ENCODE results near the gene BHMT. TPM values are rescaled to one million over a fixed set of nuclear protein-coding genes. Genes with fewer than 3 reads are reported as not detected.
"Not testable (repeated sequence)": the region's sequence is repeated elsewhere in the genome, so short reads cannot be mapped to it uniquely, and the experiment has no call there.

The BHMT gene
- total RNA-seq, 1 donor from 2014 or later: not detected

- TF ChIP-seq POLR2AphosphoS5 (IDR thresholded peaks at IDR 0.05; ENCODE audit: insufficient read depth in 1 of 2, low read depth in 1 of 2) (no peak), CTCF (IDR thresholded peaks at IDR 0.05) (no peak), POLR2A (IDR thresholded peaks at IDR 0.05) (no peak)
- intact Hi-C loops (cut with DNase I): no loop called here
- no peak overlapping the region for H3K27ac ChIP-seq
These were observed 59.1 kb downstream of the BHMT start for GRCh38 chr5:79170661-79171060.

DNA sequence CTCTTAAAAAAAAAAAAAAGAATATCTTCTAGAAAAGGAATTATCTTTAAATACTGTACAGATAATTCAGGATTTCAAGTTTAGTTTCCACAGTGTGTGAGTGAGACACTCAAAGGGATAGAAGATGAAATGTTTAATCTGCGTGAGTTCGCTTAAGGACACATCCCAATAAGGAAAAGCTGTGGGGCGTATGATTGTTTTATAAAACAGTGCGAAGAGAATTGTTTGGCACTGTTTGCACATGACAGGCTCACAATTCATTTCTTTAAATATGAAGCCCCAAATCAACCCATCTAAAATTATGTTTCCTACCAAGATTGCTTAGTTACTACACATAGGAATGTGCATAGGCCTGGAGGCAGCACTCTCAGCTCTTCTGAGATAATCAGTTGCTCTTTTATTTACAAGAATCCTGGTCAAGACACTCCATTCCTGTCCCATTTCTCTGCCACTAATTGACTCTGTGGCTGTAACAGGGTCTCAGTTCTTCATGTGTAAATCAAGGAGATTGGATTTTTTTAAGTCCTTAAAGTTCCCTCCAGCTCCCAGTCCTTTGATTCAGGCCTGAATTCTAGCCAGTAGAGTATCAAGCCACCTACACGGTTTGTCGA, 60.1 kb downstream of the BHMT start:
- TF ChIP-seq POLR2AphosphoS5 (IDR thresholded peaks at IDR 0.05; ENCODE audit: insufficient read depth in 1 of 2, low read depth in 1 of 2): no peak
- no peak for TF ChIP-seq CTCF (IDR thresholded peaks at IDR 0.05)
- no peak for TF ChIP-seq POLR2A (IDR thresholded peaks at IDR 0.05)
- Histone ChIP-seq H3K9me3 (no peaks in the 10 kb centered on the region), H3K27ac (no peak overlapping the region), H3K4me1 (no peaks in the 10 kb centered on the region), H3K36me3 (no peaks in the 10 kb centered on the region), H3K4me3 (no peak overlapping the region), H3K27me3 (no peaks in the 10 kb centered on the region)
- intact Hi-C loops (cut with DNase I): no loop called here
- no peak for DNase-seq (ENCODE audit: extremely low spot score in 2 of 2)

More at GRCh38 chr5:79170661-79171060, 59.1 kb downstream of the BHMT start:
- no peaks in the 10 kb centered on the region for H3K9me3 ChIP-seq
- H3K27me3 ChIP-seq: no peaks in the 10 kb centered on the region
- H3K4me1 ChIP-seq: no peaks in the 10 kb centered on the region
- H3K4me3 ChIP-seq: no peak overlapping the region
- no peak for DNase-seq (ENCODE audit: extremely low spot score in 2 of 2)
- H3K36me3 ChIP-seq: no peaks in the 10 kb centered on the region

DNA sequence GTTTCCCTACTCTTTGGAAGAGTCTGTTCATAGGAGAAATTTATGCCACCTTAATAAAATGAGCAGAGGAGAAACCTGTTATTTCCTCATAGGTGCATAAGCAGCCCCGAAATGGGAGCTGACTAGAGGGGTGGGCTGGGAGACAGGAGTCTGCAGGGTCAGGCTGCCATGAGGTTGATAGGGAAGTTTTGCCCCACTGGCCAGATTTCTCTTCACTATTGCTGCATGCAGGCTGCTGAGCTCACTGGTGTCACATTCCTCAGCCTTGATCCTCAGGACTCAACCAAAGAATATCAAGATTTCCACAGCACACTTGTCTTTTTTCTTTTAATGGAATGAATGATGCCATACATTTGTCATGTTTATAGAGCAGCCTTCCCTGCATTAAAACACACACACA, 60.7 kb downstream of the BHMT start:
- no peaks in the 10 kb centered on the region for H3K36me3 ChIP-seq
- intact Hi-C loops (cut with DNase I): no loop called here
- H3K4me1 ChIP-seq: no peaks in the 10 kb centered on the region
- H3K27me3 ChIP-seq: no peaks in the 10 kb centered on the region
- H3K27ac ChIP-seq: no peak overlapping the region
- TF ChIP-seq POLR2AphosphoS5 (IDR thresholded peaks at IDR 0.05; ENCODE audit: insufficient read depth in 1 of 2, low read depth in 1 of 2) (no peak), CTCF (IDR thresholded peaks at IDR 0.05) (no peak), POLR2A (IDR thresholded peaks at IDR 0.05) (no peak)
- no peak overlapping the region for H3K4me3 ChIP-seq
- no peaks in the 10 kb centered on the region for H3K9me3 ChIP-seq
- no peak for DNase-seq (ENCODE audit: extremely low spot score in 2 of 2)

- no peaks in the 10 kb centered on the region for H3K9me3 ChIP-seq
- intact Hi-C loops (cut with DNase I): no loop called here
- H3K4me3 ChIP-seq: no peak overlapping the region
- H3K27me3 ChIP-seq: no peaks in the 10 kb centered on the region
- no peak overlapping the region for H3K27ac ChIP-seq
- TF ChIP-seq POLR2AphosphoS5 (IDR thresholded peaks at IDR 0.05; ENCODE audit: insufficient read depth in 1 of 2, low read depth in 1 of 2) (no peak), CTCF (IDR thresholded peaks at IDR 0.05) (no peak), POLR2A (IDR thresholded peaks at IDR 0.05) (no peak)
- H3K4me1 ChIP-seq: no peaks in the 10 kb centered on the region
- no peaks in the 10 kb centered on the region for H3K36me3 ChIP-seq
- no peak for DNase-seq (ENCODE audit: extremely low spot score in 2 of 2)
These were observed 62.0 kb downstream of the BHMT start for GRCh38 chr5:79173626-79174025.

- not testable (repeated sequence) for H3K36me3 ChIP-seq
These were observed 68.8 kb downstream of the BHMT start for GRCh38 chr5:79180449-79180848.

More at GRCh38 chr5:79180449-79180848, 68.8 kb downstream of the BHMT start:
- H3K27me3 ChIP-seq; H3K27ac ChIP-seq; intact Hi-C loops (cut with DNase I); H3K9me3 ChIP-seq; DNase-seq (ENCODE audit: extremely low spot score in 2 of 2); H3K4me3 ChIP-seq: not testable (repeated sequence)
- peaks cover 19% of the 10 kb centered on the region for H3K4me1 ChIP-seq
